Mesendoderm (in vitro differentiated cells): Measurements from ENCODE around the gene CTNNA2.

Experiments used
- DNase-seq: peaks from one replicate; pipeline ENCODE4 v3.0.0; 2013
- H2AK5ac ChIP-seq: 2 replicates; pipeline ENCODE4 v1.6.1; 2013; ENCODE audit warnings: low read length, inconsistent platforms
- H2BK120ac ChIP-seq: 2 replicates; pipeline ENCODE4 v1.6.1; 2013; ENCODE audit warnings: low read depth, mild to moderate bottlenecking, low read length, moderate library complexity, mixed read lengths
- H2BK15ac ChIP-seq: replicated peaks from 2 replicates; pipeline ENCODE4 v1.6.1; 2013; ENCODE audit warnings: low read depth, mild to moderate bottlenecking, moderate library complexity
- H2BK5ac ChIP-seq: 2 replicates; pipeline ENCODE4 v1.6.1; 2013; ENCODE audit warnings: low read length, inconsistent platforms
- H3K18ac ChIP-seq: 2 replicates; pipeline ENCODE4 v1.6.1; 2013; ENCODE audit warnings: mild to moderate bottlenecking, low read length, mixed read lengths
- H3K23ac ChIP-seq: one replicate; pipeline ENCODE4 v1.6.1; 2013; ENCODE audit warnings: low read length
- H3K27ac ChIP-seq: 2 replicates; pipeline ENCODE4 v1.5.1; 2013; ENCODE audit warnings: low read depth, mild to moderate bottlenecking, inconsistent platforms, low read length, moderate library complexity
- H3K27me3 ChIP-seq: 2 replicates; pipeline ENCODE4 v1.6.1; 2013; ENCODE audit warnings: low read length, control low read depth, mild to moderate bottlenecking, inconsistent platforms; ENCODE audit not compliant: insufficient read depth, poor library complexity
- H3K36me3 ChIP-seq: 2 replicates; pipeline ENCODE4 v1.6.1; 2013; ENCODE audit warnings: low read length, inconsistent platforms; ENCODE audit not compliant: control insufficient read depth, insufficient read depth
- H3K4ac ChIP-seq: one replicate; pipeline ENCODE4 v1.6.1; 2013; ENCODE audit warnings: low read depth, mild to moderate bottlenecking, low read length, moderate library complexity
- H3K4me1 ChIP-seq: 2 replicates; pipeline ENCODE4 v1.6.1; 2013; ENCODE audit warnings: low read depth, low read length, inconsistent platforms; ENCODE audit not compliant: control insufficient read depth
- H3K4me2 ChIP-seq: 2 replicates; pipeline ENCODE4 v1.6.1; 2013; ENCODE audit warnings: low read length
- H3K4me3 ChIP-seq: 2 replicates; pipeline ENCODE4 v1.5.1; 2013; ENCODE audit warnings: mild to moderate bottlenecking, low read length
- H3K56ac ChIP-seq: one replicate; pipeline ENCODE4 v1.6.1; 2013; ENCODE audit warnings: low read length
- H3K79me1 ChIP-seq: 2 replicates; pipeline ENCODE4 v1.6.1; 2013; ENCODE audit warnings: low read length, inconsistent platforms
- H3K79me2 ChIP-seq: 2 replicates; pipeline ENCODE4 v1.6.1; 2013; ENCODE audit warnings: mild to moderate bottlenecking, low read length; ENCODE audit not compliant: control insufficient read depth, insufficient read depth
- H3K9ac ChIP-seq: 2 replicates; pipeline ENCODE4 v1.6.1; 2013; ENCODE audit warnings: low read length, inconsistent platforms
- H4K5ac ChIP-seq: one replicate; pipeline ENCODE4 v1.6.1; 2013; ENCODE audit warnings: low read length
- H4K8ac ChIP-seq: one replicate; pipeline ENCODE4 v1.6.1; 2013; ENCODE audit warnings: low read depth, mild to moderate bottlenecking, control low read depth, low read length, moderate library complexity
- WGBS: extraction: QIAGEN DNeasy Blood & Tissue Kit; methylation state at CpG from one replicate; pipeline ENCODE4 v1.1.7; 2013; ENCODE audit warnings: low lambda C conversion rate, missing lambda C conversion rate; ENCODE audit not compliant: insufficient coverage; ENCODE audit errors: extremely low coverage; 5-methylcytosine and 5-hydroxymethylcytosine counted together

Gene CTNNA2

GRCh38 chr2:79817288-79817687 lies 304.4 kb downstream of the CTNNA2 start:
- Histone ChIP-seq H3K4me3 (no peak overlapping the region), H3K4me1 (no peaks in the 10 kb centered on the region), H4K5ac (no peak overlapping the region), H2BK5ac (no peak overlapping the region), H2BK15ac (no peak overlapping the region), H4K8ac (no peak overlapping the region), H3K27me3 (no peaks in the 10 kb centered on the region), H3K4ac (no peak overlapping the region), H3K18ac (no peak overlapping the region), H3K79me2 (no peaks in the 10 kb centered on the region), H2BK120ac (no peak overlapping the region), H3K9ac (no peak overlapping the region), H3K27ac (no peak overlapping the region), H3K79me1 (no peaks in the 10 kb centered on the region), H3K23ac (no peak overlapping the region), H2AK5ac (no peak overlapping the region), H3K36me3 (no peaks in the 10 kb centered on the region), H3K4me2 (no peak overlapping the region), H3K56ac (no peak overlapping the region)
- DNase-seq: no peak
- WGBS: no CpG with 5 or more reads among the region's 4 CpGs

- Histone ChIP-seq H3K27me3 (no peaks in the 10 kb centered on the region), H2BK5ac (no peak overlapping the region), H2BK120ac (no peak overlapping the region), H3K36me3 (no peaks in the 10 kb centered on the region), H3K79me2 (no peaks in the 10 kb centered on the region), H3K4me3 (no peak overlapping the region), H4K5ac (no peak overlapping the region), H3K4me2 (no peak overlapping the region), H2BK15ac (no peak overlapping the region), H2AK5ac (no peak overlapping the region), H3K4ac (no peak overlapping the region), H3K18ac (no peak overlapping the region), H3K9ac (no peak overlapping the region), H3K27ac (no peak overlapping the region), H4K8ac (no peak overlapping the region), H3K79me1 (no peaks in the 10 kb centered on the region), H3K23ac (no peak overlapping the region), H3K56ac (no peak overlapping the region), H3K4me1 (no peaks in the 10 kb centered on the region)
- no CpG with 5 or more reads among the region's 4 CpGs for WGBS
- no peak for DNase-seq
Measured at GRCh38 chr2:79820281-79820680, 307.4 kb downstream of the CTNNA2 start.

- no peak overlapping the region for H2AK5ac ChIP-seq
- H3K4me2 ChIP-seq: no peak overlapping the region
- no peak for DNase-seq
- no peaks in the 10 kb centered on the region for H3K36me3 ChIP-seq
- H2BK5ac ChIP-seq: no peak overlapping the region
- H3K9ac ChIP-seq: no peak overlapping the region
- no peaks in the 10 kb centered on the region for H3K79me1 ChIP-seq
- 100% methylated on average over 1 of the region's 2 CpGs for WGBS
- no peak overlapping the region for H2BK120ac ChIP-seq
- H4K8ac ChIP-seq: no peak overlapping the region
- H3K4ac ChIP-seq: no peak overlapping the region
- no peak overlapping the region for H3K4me3 ChIP-seq
- no peak overlapping the region for H3K56ac ChIP-seq
- H3K18ac ChIP-seq: no peak overlapping the region
- no peak overlapping the region for H4K5ac ChIP-seq
- no peaks in the 10 kb centered on the region for H3K4me1 ChIP-seq
- H3K27me3 ChIP-seq: no peaks in the 10 kb centered on the region
- H3K79me2 ChIP-seq: no peaks in the 10 kb centered on the region
- H3K27ac ChIP-seq: no peak overlapping the region
- no peak overlapping the region for H2BK15ac ChIP-seq
- H3K23ac ChIP-seq: no peak overlapping the region
Measured at GRCh38 chr2:79822136-79822535, 309.3 kb downstream of the CTNNA2 start.

GRCh38 chr2:79824086-79824786 lies 311.4 kb downstream of the CTNNA2 start:
- WGBS: no CpG with 5 or more reads among the region's 6 CpGs
- Histone ChIP-seq H3K27ac (no peak overlapping the region), H4K8ac (no peak overlapping the region)

GRCh38 chr2:79827881-79828280 lies 315.0 kb downstream of the CTNNA2 start:
- no peak overlapping the region for H3K18ac ChIP-seq
- H3K56ac ChIP-seq: no peak overlapping the region
- H3K4ac ChIP-seq: no peak overlapping the region
- no CpG with 5 or more reads among the region's 1 CpG for WGBS
- H3K4me3 ChIP-seq: no peak overlapping the region
- no peak overlapping the region for H4K8ac ChIP-seq
- H3K36me3 ChIP-seq: no peaks in the 10 kb centered on the region
- H3K23ac ChIP-seq: no peak overlapping the region
- no peaks in the 10 kb centered on the region for H3K79me2 ChIP-seq
- DNase-seq: no peak
- no peak overlapping the region for H2BK120ac ChIP-seq
- H3K27me3 ChIP-seq: no peaks in the 10 kb centered on the region
- H3K9ac ChIP-seq: no peak overlapping the region
- no peak overlapping the region for H2BK5ac ChIP-seq
- H3K79me1 ChIP-seq: no peaks in the 10 kb centered on the region
- no peak overlapping the region for H3K4me2 ChIP-seq
- H3K4me1 ChIP-seq: peaks cover 2% of the 10 kb centered on the region
- no peak overlapping the region for H3K27ac ChIP-seq
- no peak overlapping the region for H2AK5ac ChIP-seq
- H2BK15ac ChIP-seq: no peak overlapping the region
- no peak overlapping the region for H4K5ac ChIP-seq

More at GRCh38 chr2:79824086-79824786, 311.4 kb downstream of the CTNNA2 start:
- Histone ChIP-seq H3K79me1 (no peaks in the 10 kb centered on the region), H3K23ac (no peak overlapping the region), H3K4me1 (no peaks in the 10 kb centered on the region), H2AK5ac (no peak overlapping the region), H3K4ac (no peak overlapping the region), H3K9ac (no peak overlapping the region), H2BK15ac (no peak overlapping the region), H3K56ac (no peak overlapping the region), H3K27me3 (no peaks in the 10 kb centered on the region), H3K4me2 (no peak overlapping the region), H2BK5ac (no peak overlapping the region), H3K18ac (no peak overlapping the region), H2BK120ac (no peak overlapping the region), H3K36me3 (no peaks in the 10 kb centered on the region), H3K4me3 (no peak overlapping the region), H3K79me2 (no peaks in the 10 kb centered on the region), H4K5ac (no peak overlapping the region)
- DNase-seq: no peak

- Histone ChIP-seq H2BK5ac (no peak overlapping the region), H3K79me1 (no peaks in the 10 kb centered on the region), H3K56ac (no peak overlapping the region), H3K9ac (no peak overlapping the region), H2BK120ac (no peak overlapping the region), H3K4me1 (peaks cover 2% of the 10 kb centered on the region), H4K8ac (no peak overlapping the region), H2BK15ac (no peak overlapping the region), H3K27ac (no peak overlapping the region), H3K4me3 (no peak overlapping the region), H3K36me3 (no peaks in the 10 kb centered on the region), H3K27me3 (no peaks in the 10 kb centered on the region), H3K23ac (no peak overlapping the region), H2AK5ac (no peak overlapping the region), H3K4ac (no peak overlapping the region), H3K79me2 (no peaks in the 10 kb centered on the region), H3K4me2 (no peak overlapping the region), H4K5ac (no peak overlapping the region), H3K18ac (no peak overlapping the region)
- no peak for DNase-seq
- WGBS: no CpG with 5 or more reads among the region's 7 CpGs
Measured at GRCh38 chr2:79830501-79830900, 317.6 kb downstream of the CTNNA2 start.
